ENCODE data around the gene ARFIP2. TPM values are rescaled to one million over a fixed set of nuclear protein-coding genes. Genes with fewer than 3 reads are reported as not detected.

ARFIP2 gene
- total RNA-seq, 1 experiment from 2014 or later: 55.1 TPM

- no peaks in the 10 kb centered on the region for H3K23me2 ChIP-seq (ENCODE audit: insufficient read length, low read depth, low read length, poor library complexity, severe bottlenecking)
- H3K4ac ChIP-seq (ENCODE audit: low read depth, low read length): no peak overlapping the region
- H2AK5ac ChIP-seq (ENCODE audit: insufficient read length, low read length): no peak overlapping the region
- no peak overlapping the region for H3K14ac ChIP-seq (ENCODE audit: insufficient read depth, low read length)
- H3K79me2 ChIP-seq (ENCODE audit: insufficient read depth, low read length): no peaks in the 10 kb centered on the region
- H3K9ac ChIP-seq (ENCODE audit: extremely low read depth, insufficient read length, low read length): no peak overlapping the region
- no peak overlapping the region for H2AFZ ChIP-seq (ENCODE audit: low read length)
- no peak overlapping the region for H3K56ac ChIP-seq (ENCODE audit: insufficient read length, low read depth, low read length)
- Mint-ChIP-seq H3K4me3 (no peak overlapping the region), H3K36me3 (ENCODE audit: insufficient read depth in 1 of 3, low read depth in 3 of 3) (peaks cover 0 to 2% (median 0%) of the 10 kb centered on the region in 3 experiments; a peak in 2 of 7 replicates), H3K27me3 (ENCODE audit: low read depth) (no peaks in the 10 kb centered on the region), H3K9me3 (no peaks in the 10 kb centered on the region), H3K4me1 (no peaks in the 10 kb centered on the region), H3K27ac (no peak overlapping the region)
- H2BK20ac ChIP-seq (ENCODE audit: low read depth, low read length, poor library complexity, severe bottlenecking): no peak overlapping the region
- H3K23ac ChIP-seq (ENCODE audit: insufficient read length, low read depth, low read length): no peak overlapping the region
- H3K18ac ChIP-seq (ENCODE audit: insufficient read length, low read depth, low read length): no peak overlapping the region
- H3K27me3 ChIP-seq (ENCODE audit: insufficient read depth, low read length): no peaks in the 10 kb centered on the region
- no peak for DNase-seq
- no peak overlapping the region for H3K4me2 ChIP-seq (ENCODE audit: insufficient read depth, insufficient read length, low read length)
- no peaks in the 10 kb centered on the region for H3K9me3 ChIP-seq (ENCODE audit: control insufficient read depth, low read depth, low read length)
- H2BK15ac ChIP-seq (ENCODE audit: low read depth, low read length): no peak overlapping the region
- no peak overlapping the region for H2BK120ac ChIP-seq (ENCODE audit: low read depth, low read length, poor library complexity, severe bottlenecking)
- WGBS (ENCODE audit: extremely low coverage, insufficient read length, low lambda C conversion rate): no CpG with 5 or more reads among the region's 3 CpGs
- H4K8ac ChIP-seq (replicated peaks; ENCODE audit: insufficient read length, low read depth, low read length): no peak overlapping the region
- H4K20me1 ChIP-seq (ENCODE audit: control insufficient read depth, insufficient read depth, insufficient read length): no peaks in the 10 kb centered on the region
- no peak overlapping the region for H3T11ph ChIP-seq (ENCODE audit: low read length)
- no peak overlapping the region for H4K91ac ChIP-seq (ENCODE audit: insufficient read length, low read depth, low read length)
- no peak for TF ChIP-seq CTCF (conservative IDR thresholded peaks at IDR 0.05)
- no peaks in the 10 kb centered on the region for H3K79me1 ChIP-seq (ENCODE audit: insufficient read depth, low read depth, low read length, poor library complexity, severe bottlenecking)
- no peak overlapping the region for H2BK12ac ChIP-seq (ENCODE audit: insufficient read length, low read depth, low read length)
- no peak overlapping the region for H2BK5ac ChIP-seq (ENCODE audit: insufficient read length, low read length)
- no peak overlapping the region for H4K5ac ChIP-seq (ENCODE audit: insufficient read length, low read depth, low read length)
- no peaks in the 10 kb centered on the region for H3K4me1 ChIP-seq (ENCODE audit: insufficient read depth, low read length)
- no peak overlapping the region for H3K27ac ChIP-seq (ENCODE audit: insufficient read length, low read depth, low read length)
Measured at GRCh38 chr11:6526411-6527135, 45.4 kb upstream of the ARFIP2 start.

Data from H9 (cell line).